ENCODE results near the gene MPZL1. TPM values are rescaled to one million over a fixed set of nuclear protein-coding genes. Genes with fewer than 3 reads are reported as not detected.

MPZL1 gene
- total RNA-seq, 1 donor from 2014 or later: 183 TPM

GRCh38 chr1:167751676-167752075 is 29.9 kb downstream of the MPZL1 start:
- no peak for DNase-seq (ENCODE audit: low read depth)

DNA sequence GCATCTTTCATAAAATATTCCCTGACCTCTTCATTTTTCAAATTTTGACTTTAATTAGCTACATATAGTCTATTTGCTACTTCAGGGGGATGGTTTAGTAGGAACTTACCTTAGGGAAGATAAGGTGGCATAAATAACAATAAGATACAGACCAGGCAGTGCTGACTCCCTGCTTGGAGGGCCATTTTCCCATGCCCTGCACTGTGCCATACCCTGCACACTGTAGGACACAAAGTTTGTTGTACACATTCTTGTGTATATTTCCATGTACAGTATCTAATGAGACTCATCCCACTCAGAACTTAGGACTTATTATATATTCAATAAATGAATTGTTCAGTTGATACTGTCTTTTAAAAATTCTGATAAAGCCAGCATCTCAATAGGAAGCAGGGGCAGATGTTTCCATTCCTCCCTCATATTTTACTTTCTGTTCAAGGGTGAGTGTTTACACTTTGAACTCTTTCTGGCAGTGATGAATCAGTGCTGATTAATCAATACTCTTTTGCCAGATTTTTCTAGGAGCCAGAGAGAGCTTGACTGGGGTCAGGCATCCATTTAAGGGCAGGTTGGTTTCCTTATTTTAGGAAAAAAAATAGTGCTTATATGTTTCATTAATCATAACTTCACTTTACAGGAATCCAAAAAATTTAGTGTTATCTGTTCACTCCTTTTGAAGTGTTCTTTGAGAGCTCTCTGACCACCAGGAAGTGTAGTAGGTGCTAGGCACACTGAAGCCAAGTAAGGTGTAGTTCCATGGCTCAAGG is 30.6 kb downstream of the MPZL1 start:
- peak; percentile 28 for DNase-seq (ENCODE audit: low read depth)

DNA sequence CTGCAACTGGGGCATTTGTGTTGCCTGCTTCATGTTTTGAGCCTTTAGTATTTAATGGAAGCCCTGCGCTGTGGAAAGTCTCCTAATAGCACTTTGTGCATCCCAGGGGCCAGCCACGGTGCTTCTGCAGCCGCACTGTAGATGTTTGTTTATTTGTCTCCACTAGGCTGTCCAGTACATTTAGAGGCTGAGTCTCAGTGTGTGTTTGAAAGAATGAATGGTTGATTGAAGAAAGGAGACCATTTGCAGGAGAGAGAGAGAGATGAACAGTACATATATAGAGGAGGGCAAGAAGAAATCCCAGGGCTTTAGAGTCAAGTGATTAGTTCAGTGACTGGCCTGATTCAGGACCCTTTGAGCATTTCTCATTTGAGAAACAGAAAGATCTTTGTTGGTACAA is 33.9 kb downstream of the MPZL1 start:
- no peak for DNase-seq (ENCODE audit: low read depth)

- DNase-seq (ENCODE audit: low read depth): no peak
These were observed 35.1 kb downstream of the MPZL1 start for GRCh38 chr1:167756730-167757405.

- DNase-seq (ENCODE audit: low read depth): no peak
These were observed 35.9 kb downstream of the MPZL1 start for GRCh38 chr1:167757433-167758309.

DNA sequence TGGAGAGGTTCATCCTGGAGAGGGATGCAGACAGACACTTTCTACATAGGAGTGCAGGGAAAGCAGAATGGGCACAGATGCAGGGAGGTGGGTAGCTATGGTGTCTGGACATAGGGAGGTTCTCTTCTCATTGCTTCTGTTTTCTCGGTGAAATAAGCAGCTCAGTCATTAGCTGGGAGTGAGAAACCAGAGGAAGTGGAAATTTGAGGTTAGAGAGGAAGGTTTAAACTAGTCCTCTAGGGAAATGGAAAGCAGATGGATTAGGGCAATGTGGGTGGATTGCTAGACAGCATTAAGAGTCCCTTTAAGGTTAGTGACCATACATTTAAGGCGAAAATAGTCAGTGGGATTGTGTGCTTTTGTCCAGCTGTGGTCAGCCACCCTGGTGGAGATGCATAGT is 39.6 kb downstream of the MPZL1 start:
- DNase-seq (ENCODE audit: low read depth): no peak

GRCh38 chr1:167762061-167762746 is 40.4 kb downstream of the MPZL1 start:
- DNase-seq (ENCODE audit: low read depth): no peak

- DNase-seq (ENCODE audit: low read depth): no peak
These were observed 41.9 kb downstream of the MPZL1 start for GRCh38 chr1:167763525-167764220.

DNA sequence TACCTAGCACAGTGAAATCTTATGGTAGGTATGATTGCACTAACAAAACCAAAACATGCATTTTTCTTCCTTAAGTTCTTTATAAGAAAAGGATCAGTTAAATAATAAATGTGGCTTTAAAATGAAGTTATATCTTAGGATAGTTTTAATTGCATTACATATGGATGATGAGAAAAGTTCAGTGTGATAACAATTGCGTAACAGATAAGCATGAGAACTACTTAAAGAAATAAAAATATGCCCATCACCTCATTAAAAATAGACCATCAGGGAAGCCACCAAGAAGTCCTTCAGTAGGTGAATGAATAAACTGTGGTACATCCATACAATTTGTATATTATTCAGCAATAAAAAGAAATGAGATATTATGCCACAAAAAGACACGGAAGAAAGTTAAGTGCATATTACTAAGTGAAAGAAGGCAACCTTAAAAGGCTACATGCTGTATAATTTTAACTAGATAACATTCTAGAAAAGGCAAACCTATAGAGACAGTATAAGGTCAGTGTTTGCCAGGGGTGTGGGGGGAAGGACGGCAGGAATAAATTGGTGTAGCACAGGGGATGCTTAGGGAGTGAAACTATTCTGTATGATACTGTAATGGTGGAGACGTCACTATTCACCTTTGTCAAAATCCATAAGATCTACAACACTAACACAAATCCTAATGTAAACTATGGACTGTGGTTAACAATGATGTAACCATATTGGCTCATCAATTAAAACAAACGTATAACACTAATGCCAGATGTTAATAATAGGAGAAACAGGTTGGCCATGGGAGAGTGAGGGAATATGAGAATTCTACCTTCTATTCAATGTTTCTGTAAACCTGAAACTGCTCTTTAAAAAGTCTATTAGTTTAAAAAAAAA is 42.9 kb downstream of the MPZL1 start:
- no peak for DNase-seq (ENCODE audit: low read depth)

DNA sequence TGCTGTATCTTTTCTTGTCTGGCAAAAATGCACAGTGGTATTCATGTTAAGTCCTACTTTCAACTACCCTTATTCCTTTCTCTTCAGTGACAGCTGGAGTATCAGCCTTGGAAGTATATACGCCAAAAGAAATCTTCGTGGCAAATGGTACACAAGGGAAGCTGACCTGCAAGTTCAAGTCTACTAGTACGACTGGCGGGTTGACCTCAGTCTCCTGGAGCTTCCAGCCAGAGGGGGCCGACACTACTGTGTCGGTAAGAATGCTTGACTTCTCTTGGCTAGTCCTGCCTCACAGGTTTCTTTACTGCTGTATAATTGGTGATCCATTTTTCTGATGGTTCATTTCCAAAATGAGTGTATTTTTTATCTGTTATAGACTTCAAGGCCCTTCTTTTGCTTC is 43.7 kb downstream of the MPZL1 start:
- DNase-seq (ENCODE audit: low read depth): no peak

- no peak for DNase-seq (ENCODE audit: low read depth)
These were observed 44.8 kb downstream of the MPZL1 start for GRCh38 chr1:167766538-167766937.

DNA sequence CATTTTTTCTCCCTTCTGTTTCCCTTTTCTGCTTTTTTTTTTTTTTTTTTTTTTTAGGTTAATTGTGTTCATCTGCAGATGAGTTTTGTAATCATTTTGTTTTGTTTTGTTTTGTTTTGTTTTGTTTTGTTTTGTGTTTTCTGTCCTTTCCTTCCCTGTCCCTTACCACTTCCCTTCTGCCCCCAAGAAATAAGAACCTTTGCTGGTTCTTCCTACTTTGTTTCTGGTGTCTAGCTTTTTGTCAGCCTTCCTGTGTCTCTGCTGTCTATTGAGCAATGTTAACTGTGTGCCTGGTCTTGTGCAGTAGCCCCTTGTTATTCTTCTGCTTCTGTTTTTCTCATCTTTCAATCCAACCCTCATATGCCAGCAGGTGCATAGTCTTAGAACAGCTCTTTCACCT is 46.0 kb downstream of the MPZL1 start:
- DNase-seq (ENCODE audit: low read depth): no peak

DNA sequence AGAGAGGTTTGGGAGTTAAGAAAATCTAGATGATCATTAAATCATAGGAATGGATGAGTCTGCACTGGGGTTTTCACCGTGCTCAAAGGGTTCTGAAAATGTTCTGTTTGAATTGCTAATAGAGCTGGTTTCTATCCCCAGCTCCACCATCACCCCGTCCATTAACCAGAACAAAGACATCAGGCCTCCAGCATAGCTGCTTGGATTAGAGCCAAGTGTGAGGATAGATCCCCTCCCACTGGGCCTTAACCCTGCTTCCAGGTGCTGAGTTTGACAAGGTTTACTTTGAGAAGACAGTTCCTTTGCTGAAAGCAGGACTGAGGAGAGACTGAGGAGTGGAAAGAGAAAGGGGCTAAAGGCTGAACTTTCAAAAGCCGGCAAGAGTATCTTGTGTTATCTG is 48.3 kb downstream of the MPZL1 start:
- no peak for DNase-seq (ENCODE audit: low read depth)

DNA sequence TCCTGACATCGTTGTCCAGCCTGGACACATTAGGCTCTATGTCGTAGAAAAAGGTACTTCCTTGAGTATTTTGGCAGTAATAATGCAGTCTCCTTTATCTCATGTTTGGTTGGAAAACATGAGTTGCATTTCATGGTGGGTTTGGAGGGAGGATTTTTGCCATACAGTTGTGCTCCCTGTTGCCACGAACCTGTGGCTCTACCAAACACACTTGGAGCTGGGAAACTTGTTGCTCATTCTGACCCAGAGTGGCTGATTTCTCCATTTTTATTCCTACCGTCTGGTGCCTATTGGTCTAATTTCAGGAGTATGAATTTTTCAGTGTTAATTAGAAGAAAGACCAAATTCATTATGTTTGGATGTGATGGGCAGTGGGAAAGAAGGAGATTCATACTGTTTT is 50.7 kb downstream of the MPZL1 start:
- no peak for DNase-seq (ENCODE audit: low read depth)

DNA sequence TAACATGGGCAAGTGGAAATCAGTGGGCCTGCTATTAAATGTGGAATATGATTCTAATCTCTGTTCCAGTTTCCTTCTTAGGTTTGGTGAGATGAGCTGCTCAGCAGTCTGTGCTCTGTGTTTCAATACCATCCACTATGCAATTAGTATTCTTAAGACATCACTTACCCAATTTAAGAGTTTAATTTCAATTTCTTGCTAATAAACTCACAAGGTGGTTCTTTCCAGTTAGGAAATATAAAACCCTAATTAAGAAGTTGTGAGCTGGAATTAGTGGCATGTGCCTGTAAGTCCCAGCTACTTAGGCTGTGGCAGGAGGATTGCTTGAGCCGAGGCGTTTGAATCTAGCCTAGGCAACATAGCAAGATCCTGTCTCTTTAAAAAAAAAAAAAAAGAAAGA is 51.7 kb downstream of the MPZL1 start:
- no peak for DNase-seq (ENCODE audit: low read depth)

DNA sequence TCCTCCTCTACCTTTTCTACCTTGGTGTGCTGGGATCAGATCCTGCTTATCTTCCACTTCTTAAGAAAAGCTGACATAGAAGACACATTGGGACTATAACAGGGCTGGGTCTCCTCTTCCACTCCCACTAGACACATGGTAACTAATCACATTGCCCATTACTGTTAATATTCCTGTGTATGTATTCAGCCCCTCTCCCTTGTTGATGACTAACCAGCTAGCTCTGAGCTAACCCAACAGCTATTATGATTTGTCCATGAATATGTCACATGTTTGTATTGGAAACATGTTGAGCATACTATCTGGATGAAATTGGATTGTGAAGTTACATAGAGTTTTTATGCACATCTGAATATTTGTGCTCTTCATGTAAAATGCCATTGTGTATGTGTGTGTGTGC is 52.9 kb downstream of the MPZL1 start:
- no peak for DNase-seq (ENCODE audit: low read depth)

GRCh38 chr1:167775178-167775577 is 53.4 kb downstream of the MPZL1 start:
- no peak for DNase-seq (ENCODE audit: low read depth)

DNA sequence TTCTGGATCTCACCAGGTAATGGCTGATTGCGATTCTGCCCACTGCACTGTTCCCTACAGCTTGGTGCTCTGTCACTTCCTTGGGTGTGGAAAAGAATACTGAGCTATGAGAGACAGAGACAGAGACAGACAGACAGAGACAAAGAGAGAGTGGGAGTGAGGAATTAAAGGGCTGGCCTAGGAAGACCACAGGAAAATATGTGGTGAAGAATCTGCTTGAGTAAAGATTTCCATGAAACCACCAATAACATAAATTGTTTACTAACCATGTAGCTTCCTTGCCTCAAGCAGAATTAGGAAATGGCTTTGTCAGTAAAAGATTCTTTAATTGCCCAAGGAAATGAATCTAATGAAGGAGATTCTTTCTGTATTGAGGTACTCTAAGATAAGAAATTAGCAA is 54.4 kb downstream of the MPZL1 start:
- DNase-seq (ENCODE audit: low read depth): no peak

- DNase-seq (ENCODE audit: low read depth): no peak
These were observed 55.0 kb downstream of the MPZL1 start for GRCh38 chr1:167776616-167777268.

DNA sequence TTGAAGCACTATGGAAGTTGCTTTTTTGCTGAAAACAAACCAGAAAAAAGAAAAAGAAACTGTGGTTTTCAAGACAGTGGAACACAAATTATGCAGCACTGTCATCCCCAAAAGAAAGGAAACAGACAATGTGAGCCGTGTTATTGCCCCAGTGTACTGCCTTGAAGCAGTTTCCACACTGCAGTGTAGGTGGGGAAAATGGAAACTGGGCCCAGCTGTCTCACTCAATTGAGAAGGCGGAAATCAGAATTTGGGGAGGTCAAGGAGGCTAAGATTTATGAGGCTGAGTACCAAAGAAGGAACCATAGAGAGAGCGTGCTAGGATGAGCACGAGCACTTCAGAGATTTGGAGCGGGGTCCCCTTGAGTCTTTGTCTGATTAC is 55.5 kb downstream of the MPZL1 start:
- no peak for DNase-seq (ENCODE audit: low read depth)

Measured in renal cortical epithelial cell (primary cell).